Measurements from ENCODE around the gene QSOX2. TPM values are rescaled to one million over a fixed set of nuclear protein-coding genes. Genes with fewer than 3 reads are reported as not detected.

Gene QSOX2
- total and polyA plus RNA-seq, 2 experiments from 2014 or later: 9.2 to 29.2 TPM

- TF ChIP-seq ZNF462 (CRISPR knock-in tag; IDR thresholded peaks at IDR 0.05): no peak
Observed at GRCh38 chr9:136190237-136190601, 55.4 kb downstream of the QSOX2 start (continued).

- H3K9me2 ChIP-seq (ENCODE audit: insufficient read depth): no peaks in the 10 kb centered on the region
- no peaks in the 10 kb centered on the region for H3K79me2 ChIP-seq (replicated peaks; ENCODE audit: insufficient read depth)
- no peak overlapping the region for H2AFZ ChIP-seq
- Mint-ChIP-seq H3K27me3 (ENCODE audit: insufficient read depth, low read depth, poor library complexity) (peaks cover 51% of the 10 kb centered on the region), H3K4me1 (peaks cover 20% of the 10 kb centered on the region), H3K27ac (no peak overlapping the region), H3K36me3 (ENCODE audit: low read depth) (no peaks in the 10 kb centered on the region), H3K9me3 (no peaks in the 10 kb centered on the region), H3K4me3 (no peak overlapping the region)
- H3K4me2 ChIP-seq: no peak overlapping the region
- no peak overlapping the region for H3K4me3 ChIP-seq
- ATAC-seq (peak; percentile 6; the same call in 2 of the 3 replicates), DNase-seq (ENCODE audit: low spot score) (peak; percentile 23)
- H3K27ac ChIP-seq (ENCODE audit: low read depth): no peak overlapping the region
- no peaks in the 10 kb centered on the region for H3F3A ChIP-seq (replicated peaks; ENCODE audit: low read depth)
- no peaks in the 10 kb centered on the region; the same call in 1 of the 2 replicates for H4K20me1 ChIP-seq (replicated peaks; ENCODE audit: insufficient read depth)
- peaks cover 17% of the 10 kb centered on the region for H3K4me1 ChIP-seq (ENCODE audit: insufficient read depth)
- H3K36me3 ChIP-seq (ENCODE audit: insufficient read depth): no peaks in the 10 kb centered on the region
- peaks cover 45% of the 10 kb centered on the region for H3K27me3 ChIP-seq (ENCODE audit: insufficient read depth)
- TF ChIP-seq JUNB (IDR thresholded peaks at IDR 0.05; ENCODE audit: unreplicated experiment) (no peak), EZH2 (IDR thresholded peaks at IDR 0.05; ENCODE audit: low read depth, unreplicated experiment) (no peak), EZH2phosphoT487 (IDR thresholded peaks at IDR 0.05; ENCODE audit: unreplicated experiment) (no peak), ZNF331 (CRISPR knock-in tag; IDR thresholded peaks at IDR 0.05; ENCODE audit: low read depth) (no peak), CTCF (conservative IDR thresholded peaks at IDR 0.05; ENCODE audit: low read depth in 2 of 2) (no peak), ZNF462 (CRISPR knock-in tag; IDR thresholded peaks at IDR 0.05) (no peak)
Observed at GRCh38 chr9:136189394-136190236, 56.0 kb downstream of the QSOX2 start.
